Liver (tissue), 3 donors: ENCODE data around the gene CHST5.

Source experiments
- EGR1 ChIP-seq, 2 donors: IDR thresholded peaks; 2 replicates each; pipeline ENCODE4 v1.6.1; 2016 to 2018; ENCODE audit warnings: antibody characterized with exemption in 2 of 2, low read depth in 2 of 2
- FOXA1 ChIP-seq: IDR thresholded peaks from 2 replicates; pipeline ENCODE4 v1.6.1; 2016; ENCODE audit warnings: antibody characterized with exemption
- GABPA ChIP-seq, 2 donors: IDR thresholded peaks in 1 of 2; conservative IDR thresholded peaks in 1 of 2; 2 replicates each; pipeline ENCODE4 v1.6.1; 2016; ENCODE audit warnings: antibody characterized with exemption in 2 of 2, mild to moderate bottlenecking in 1 of 2, moderate library complexity in 1 of 2
- JUND ChIP-seq, 2 donors: IDR thresholded peaks; 2 replicates each; pipeline ENCODE4 v1.6.1; 2016; ENCODE audit warnings: antibody characterized with exemption in 2 of 2
- NR2F2 ChIP-seq: IDR thresholded peaks from 2 replicates; pipeline ENCODE4 v1.6.1; 2016; ENCODE audit warnings: antibody characterized with exemption
- RAD21 ChIP-seq, 2 donors: IDR thresholded peaks; 2 replicates each; pipeline ENCODE4 v1.6.1; 2016; ENCODE audit warnings: antibody characterized with exemption in 2 of 2, mild to moderate bottlenecking in 2 of 2
- RXRA ChIP-seq, 2 donors: IDR thresholded peaks; 2 replicates each; pipeline ENCODE4 v1.6.1; 2017 to 2018; ENCODE audit warnings: antibody characterized with exemption in 2 of 2, mild to moderate bottlenecking in 1 of 2
- SP1 ChIP-seq: IDR thresholded peaks from 2 replicates; pipeline ENCODE4 v1.6.1; 2018; ENCODE audit warnings: antibody characterized with exemption, mild to moderate bottlenecking
- TAF1 ChIP-seq: conservative IDR thresholded peaks from 2 replicates; pipeline ENCODE4 v1.6.1; 2016; ENCODE audit warnings: antibody characterized with exemption, mild to moderate bottlenecking
- TF ChIP-seq, protein P1 (sequence below): fragments of 150-350 bp; IDR thresholded peaks from 2 replicates; pipeline ENCODE4 v1.5.1; 2017; ENCODE audit warnings: improper control_type of control experiment, low read depth, low read length; ENCODE audit not compliant: missing input control
- TF ChIP-seq, protein P2 (sequence below): IDR thresholded peaks from 2 replicates; pipeline ENCODE4 v1.6.1; 2016; ENCODE audit warnings: antibody characterized with exemption, mild to moderate bottlenecking
- TF ChIP-seq, protein P3 (sequence below): IDR thresholded peaks from 2 replicates; pipeline ENCODE4 v1.6.1; 2016; ENCODE audit warnings: antibody characterized with exemption
- TF ChIP-seq, protein P4 (sequence below): IDR thresholded peaks from 2 replicates; pipeline ENCODE4 v1.6.1; 2016; ENCODE audit warnings: antibody characterized with exemption
- TF ChIP-seq, protein P5 (sequence below): IDR thresholded peaks from 2 replicates; pipeline ENCODE4 v1.6.1; 2016; ENCODE audit warnings: antibody characterized with exemption
- donor health status: healthy.
- donor health status: healthy.

DNA sequence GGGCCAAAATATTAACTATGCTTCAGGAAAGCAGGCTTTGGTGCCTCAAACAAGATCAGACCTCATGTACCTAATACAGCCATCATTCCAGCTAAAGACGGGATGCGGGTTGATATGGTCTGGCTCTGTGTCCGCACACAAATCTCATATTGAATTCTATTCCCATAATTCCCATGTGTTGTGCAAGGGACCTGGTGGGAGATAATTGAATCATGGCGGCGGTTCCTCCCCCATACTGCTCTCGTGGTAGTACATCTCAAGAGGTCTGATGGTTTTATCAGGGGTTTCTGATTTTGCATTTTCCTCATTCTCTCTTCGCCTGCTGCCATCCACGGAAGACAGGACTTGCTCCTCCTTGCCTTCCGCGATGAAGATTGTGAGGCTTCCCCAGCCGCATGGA lies 21.6 kb downstream of the CHST5 start:
- TF ChIP-seq, protein P1, sequence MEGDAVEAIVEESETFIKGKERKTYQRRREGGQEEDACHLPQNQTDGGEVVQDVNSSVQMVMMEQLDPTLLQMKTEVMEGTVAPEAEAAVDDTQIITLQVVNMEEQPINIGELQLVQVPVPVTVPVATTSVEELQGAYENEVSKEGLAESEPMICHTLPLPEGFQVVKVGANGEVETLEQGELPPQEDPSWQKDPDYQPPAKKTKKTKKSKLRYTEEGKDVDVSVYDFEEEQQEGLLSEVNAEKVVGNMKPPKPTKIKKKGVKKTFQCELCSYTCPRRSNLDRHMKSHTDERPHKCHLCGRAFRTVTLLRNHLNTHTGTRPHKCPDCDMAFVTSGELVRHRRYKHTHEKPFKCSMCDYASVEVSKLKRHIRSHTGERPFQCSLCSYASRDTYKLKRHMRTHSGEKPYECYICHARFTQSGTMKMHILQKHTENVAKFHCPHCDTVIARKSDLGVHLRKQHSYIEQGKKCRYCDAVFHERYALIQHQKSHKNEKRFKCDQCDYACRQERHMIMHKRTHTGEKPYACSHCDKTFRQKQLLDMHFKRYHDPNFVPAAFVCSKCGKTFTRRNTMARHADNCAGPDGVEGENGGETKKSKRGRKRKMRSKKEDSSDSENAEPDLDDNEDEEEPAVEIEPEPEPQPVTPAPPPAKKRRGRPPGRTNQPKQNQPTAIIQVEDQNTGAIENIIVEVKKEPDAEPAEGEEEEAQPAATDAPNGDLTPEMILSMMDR: no peak
- TF ChIP-seq SP1: no peak
- TF ChIP-seq, protein P2, sequence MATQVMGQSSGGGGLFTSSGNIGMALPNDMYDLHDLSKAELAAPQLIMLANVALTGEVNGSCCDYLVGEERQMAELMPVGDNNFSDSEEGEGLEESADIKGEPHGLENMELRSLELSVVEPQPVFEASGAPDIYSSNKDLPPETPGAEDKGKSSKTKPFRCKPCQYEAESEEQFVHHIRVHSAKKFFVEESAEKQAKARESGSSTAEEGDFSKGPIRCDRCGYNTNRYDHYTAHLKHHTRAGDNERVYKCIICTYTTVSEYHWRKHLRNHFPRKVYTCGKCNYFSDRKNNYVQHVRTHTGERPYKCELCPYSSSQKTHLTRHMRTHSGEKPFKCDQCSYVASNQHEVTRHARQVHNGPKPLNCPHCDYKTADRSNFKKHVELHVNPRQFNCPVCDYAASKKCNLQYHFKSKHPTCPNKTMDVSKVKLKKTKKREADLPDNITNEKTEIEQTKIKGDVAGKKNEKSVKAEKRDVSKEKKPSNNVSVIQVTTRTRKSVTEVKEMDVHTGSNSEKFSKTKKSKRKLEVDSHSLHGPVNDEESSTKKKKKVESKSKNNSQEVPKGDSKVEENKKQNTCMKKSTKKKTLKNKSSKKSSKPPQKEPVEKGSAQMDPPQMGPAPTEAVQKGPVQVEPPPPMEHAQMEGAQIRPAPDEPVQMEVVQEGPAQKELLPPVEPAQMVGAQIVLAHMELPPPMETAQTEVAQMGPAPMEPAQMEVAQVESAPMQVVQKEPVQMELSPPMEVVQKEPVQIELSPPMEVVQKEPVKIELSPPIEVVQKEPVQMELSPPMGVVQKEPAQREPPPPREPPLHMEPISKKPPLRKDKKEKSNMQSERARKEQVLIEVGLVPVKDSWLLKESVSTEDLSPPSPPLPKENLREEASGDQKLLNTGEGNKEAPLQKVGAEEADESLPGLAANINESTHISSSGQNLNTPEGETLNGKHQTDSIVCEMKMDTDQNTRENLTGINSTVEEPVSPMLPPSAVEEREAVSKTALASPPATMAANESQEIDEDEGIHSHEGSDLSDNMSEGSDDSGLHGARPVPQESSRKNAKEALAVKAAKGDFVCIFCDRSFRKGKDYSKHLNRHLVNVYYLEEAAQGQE: no peak
- no peak for TF ChIP-seq JUND (IDR thresholded peaks at IDR 0.05)
- TF ChIP-seq GABPA (IDR thresholded peaks at IDR 0.05 in 1 of 2, conservative IDR thresholded peaks at IDR 0.05 in 1 of 2): no peak
- no peak for TF ChIP-seq TAF1
- TF ChIP-seq NR2F2: no peak
- TF ChIP-seq RAD21 (IDR thresholded peaks at IDR 0.05): no peak
- no peak for TF ChIP-seq FOXA1
- no peak for TF ChIP-seq EGR1 (IDR thresholded peaks at IDR 0.05; ENCODE audit: low read depth in 2 of 2)
- TF ChIP-seq, protein P3, sequence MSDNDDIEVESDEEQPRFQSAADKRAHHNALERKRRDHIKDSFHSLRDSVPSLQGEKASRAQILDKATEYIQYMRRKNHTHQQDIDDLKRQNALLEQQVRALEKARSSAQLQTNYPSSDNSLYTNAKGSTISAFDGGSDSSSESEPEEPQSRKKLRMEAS: no peak
- TF ChIP-seq, protein P4, sequence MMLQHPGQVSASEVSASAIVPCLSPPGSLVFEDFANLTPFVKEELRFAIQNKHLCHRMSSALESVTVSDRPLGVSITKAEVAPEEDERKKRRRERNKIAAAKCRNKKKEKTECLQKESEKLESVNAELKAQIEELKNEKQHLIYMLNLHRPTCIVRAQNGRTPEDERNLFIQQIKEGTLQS: no peak
- TF ChIP-seq, protein P5, sequence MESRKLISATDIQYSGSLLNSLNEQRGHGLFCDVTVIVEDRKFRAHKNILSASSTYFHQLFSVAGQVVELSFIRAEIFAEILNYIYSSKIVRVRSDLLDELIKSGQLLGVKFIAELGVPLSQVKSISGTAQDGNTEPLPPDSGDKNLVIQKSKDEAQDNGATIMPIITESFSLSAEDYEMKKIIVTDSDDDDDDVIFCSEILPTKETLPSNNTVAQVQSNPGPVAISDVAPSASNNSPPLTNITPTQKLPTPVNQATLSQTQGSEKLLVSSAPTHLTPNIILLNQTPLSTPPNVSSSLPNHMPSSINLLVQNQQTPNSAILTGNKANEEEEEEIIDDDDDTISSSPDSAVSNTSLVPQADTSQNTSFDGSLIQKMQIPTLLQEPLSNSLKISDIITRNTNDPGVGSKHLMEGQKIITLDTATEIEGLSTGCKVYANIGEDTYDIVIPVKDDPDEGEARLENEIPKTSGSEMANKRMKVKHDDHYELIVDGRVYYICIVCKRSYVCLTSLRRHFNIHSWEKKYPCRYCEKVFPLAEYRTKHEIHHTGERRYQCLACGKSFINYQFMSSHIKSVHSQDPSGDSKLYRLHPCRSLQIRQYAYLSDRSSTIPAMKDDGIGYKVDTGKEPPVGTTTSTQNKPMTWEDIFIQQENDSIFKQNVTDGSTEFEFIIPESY: no peak
- TF ChIP-seq RXRA (IDR thresholded peaks at IDR 0.05): no peak
